ENCODE measurements around the gene LIAS. TPM values are rescaled to one million over a fixed set of nuclear protein-coding genes. Genes with fewer than 3 reads are reported as not detected.

LIAS gene
- total and polyA plus RNA-seq, 2 of the 13 experiments (the other 11 are each of a cell fraction or from before 2014, with no cell fraction given): 16.0 to 16.6 TPM

GRCh38 chr4:39527296-39528060 lies 68.6 kb downstream of the LIAS start, which contains the start of gene UGDH (continued):
- TF ChIP-seq MAFK (conservative IDR thresholded peaks at IDR 0.05 in 1 of 2, IDR thresholded peaks at IDR 0.05 in 1 of 2; ENCODE audit: low read length in 2 of 2): no peak
- TF ChIP-seq ELF3 (CRISPR knock-in tag; IDR thresholded peaks at IDR 0.05): peak; percentile 95
- TF ChIP-seq ZNF17 (CRISPR knock-in tag; IDR thresholded peaks at IDR 0.05): no peak
- no peak for TF ChIP-seq SMARCE1 (IDR thresholded peaks at IDR 0.05; ENCODE audit: borderline replicate concordance)
- TF ChIP-seq NCOA2 (CRISPR knock-in tag; IDR thresholded peaks at IDR 0.05): peak; percentile 57
- TF ChIP-seq ZNF660 (CRISPR knock-in tag; IDR thresholded peaks at IDR 0.05; ENCODE audit: borderline replicate concordance, low read depth): no peak
- peak; percentile 69; the same call in 1 of the 2 replicates for TF ChIP-seq ZNF766 (CRISPR knock-in tag; IDR thresholded peaks at IDR 0.05; ENCODE audit: borderline replicate concordance)
- TF ChIP-seq SNAPC2 (CRISPR knock-in tag; IDR thresholded peaks at IDR 0.05): peak; percentile 79; the same call in 1 of the 2 replicates
- TF ChIP-seq ARHGAP35 (CRISPR knock-in tag; IDR thresholded peaks at IDR 0.05; ENCODE audit: borderline replicate concordance): no peak; the same call in 1 of the 2 replicates
- TF ChIP-seq ATF7 (IDR thresholded peaks at IDR 0.05): no peak
- no peak for TF ChIP-seq ATF7 (CRISPR knock-in tag; IDR thresholded peaks at IDR 0.05)
- peak; percentile 91 for TF ChIP-seq MED1 (CRISPR knock-in tag; IDR thresholded peaks at IDR 0.05)
- 0 out of 2 replicates have a peak, but pooled peaks have one; percentile 53 for TF ChIP-seq ZSCAN12 (CRISPR knock-in tag; IDR thresholded peaks at IDR 0.05)
- TF ChIP-seq, protein P1, sequence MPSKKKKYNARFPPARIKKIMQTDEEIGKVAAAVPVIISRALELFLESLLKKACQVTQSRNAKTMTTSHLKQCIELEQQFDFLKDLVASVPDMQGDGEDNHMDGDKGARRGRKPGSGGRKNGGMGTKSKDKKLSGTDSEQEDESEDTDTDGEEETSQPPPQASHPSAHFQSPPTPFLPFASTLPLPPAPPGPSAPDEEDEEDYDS (CRISPR knock-in tag; IDR thresholded peaks at IDR 0.05): peak; percentile 100
- TF ChIP-seq CBFB (CRISPR knock-in tag; IDR thresholded peaks at IDR 0.05): peak; percentile 42; the same call in 1 of the 2 replicates
- TF ChIP-seq FOXO4 (CRISPR knock-in tag; conservative IDR thresholded peaks at IDR 0.05): no peak
- 0 out of 2 replicates have a peak, but pooled peaks have one; percentile 85 for TF ChIP-seq CSRNP2 (CRISPR knock-in tag; conservative IDR thresholded peaks at IDR 0.05; ENCODE audit: low read depth)
- TF ChIP-seq, protein P2, sequence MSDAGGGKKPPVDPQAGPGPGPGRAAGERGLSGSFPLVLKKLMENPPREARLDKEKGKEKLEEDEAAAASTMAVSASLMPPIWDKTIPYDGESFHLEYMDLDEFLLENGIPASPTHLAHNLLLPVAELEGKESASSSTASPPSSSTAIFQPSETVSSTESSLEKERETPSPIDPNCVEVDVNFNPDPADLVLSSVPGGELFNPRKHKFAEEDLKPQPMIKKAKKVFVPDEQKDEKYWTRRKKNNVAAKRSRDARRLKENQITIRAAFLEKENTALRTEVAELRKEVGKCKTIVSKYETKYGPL (CRISPR knock-in tag; IDR thresholded peaks at IDR 0.05): peak; percentile 86; the same call in 1 of the 2 replicates
- TF ChIP-seq STAT6 (CRISPR knock-in tag; IDR thresholded peaks at IDR 0.05; ENCODE audit: borderline replicate concordance): 0 out of 2 replicates have a peak, but pooled peaks have one; percentile 18
- TF ChIP-seq RXRA (CRISPR knock-in tag; IDR thresholded peaks at IDR 0.05): peak; percentile 90
- TF ChIP-seq ATRX (CRISPR knock-in tag; IDR thresholded peaks at IDR 0.05; ENCODE audit: borderline replicate concordance): no peak
- TF ChIP-seq MXI1 (IDR thresholded peaks at IDR 0.05; ENCODE audit: borderline replicate concordance, low read depth, low read length): peak; percentile 86; the same call in 2 of the 3 replicates

Data from HepG2 (cell line).